ENCODE data around the gene ATOH7. TPM values are rescaled to one million over a fixed set of nuclear protein-coding genes. Genes with fewer than 3 reads are reported as not detected.

The ATOH7 gene
- total RNA-seq, 1 experiment from 2014 or later = 0.54 TPM

- H3K9me3 Mint-ChIP-seq (ENCODE audit: unreplicated experiment) = peaks cover 4% of the 10 kb centered on the region
- H3K27me3 ChIP-seq (replicated peaks; ENCODE audit: control insufficient read depth, insufficient read depth, low read length) = no peaks in the 10 kb centered on the region; the same call in 1 of the 2 replicates
- TF ChIP-seq CTCF (IDR thresholded peaks at IDR 0.05; ENCODE audit: insufficient read depth in 1 of 2, low read depth in 1 of 2, low read length in 1 of 2, severe bottlenecking in 1 of 2, unreplicated experiment in 1 of 2) = no peak
- H3K4me1 ChIP-seq = no peaks in the 10 kb centered on the region
- H3K9me3 ChIP-seq = 0 out of 2 replicates have a peak, but pooled peaks cover under 1% of the 10 kb centered on the region
- ChIA-PET POLR2A (interaction anchor here (0.6 kb wide), 1 partner anchor 630 kb away, joined by 6 read pairs; no protein-coding TSS in a partner anchor), CTCF (interaction anchor here (0.6 to 1.0 kb wide), 2 partner anchors 59 to 609 kb away, joined by 3 read pairs; no protein-coding TSS in a partner anchor)
- BruUV-seq (replicated peaks) = no TSS peak
- H3K36me3 Mint-ChIP-seq (ENCODE audit: insufficient read depth, unreplicated experiment) = no peaks in the 10 kb centered on the region
- no peaks in the 10 kb centered on the region for H3K36me3 ChIP-seq (ENCODE audit: control insufficient read depth, insufficient read depth, low read length)
- no peak overlapping the region for H3K4me3 Mint-ChIP-seq (ENCODE audit: unreplicated experiment)
- no peak overlapping the region for H3K27ac Mint-ChIP-seq (ENCODE audit: unreplicated experiment)
- intact Hi-C loops (cut with micrococcal nuclease; ENCODE audit: unreplicated experiment) = no loop called here
- peaks cover 3% of the 10 kb centered on the region for H3K27me3 Mint-ChIP-seq (ENCODE audit: insufficient read depth, unreplicated experiment)
- peak in 1 of 2 experiments; percentile 27 for DNase-seq
- no peaks in the 10 kb centered on the region for H3K4me1 Mint-ChIP-seq (ENCODE audit: low read depth, unreplicated experiment)
- no peak overlapping the region for H3K4me3 ChIP-seq (ENCODE audit: low read depth, low read length)
Measured at GRCh38 chr10:68271196-68271882, 39.4 kb upstream of the ATOH7 start.

DNA sequence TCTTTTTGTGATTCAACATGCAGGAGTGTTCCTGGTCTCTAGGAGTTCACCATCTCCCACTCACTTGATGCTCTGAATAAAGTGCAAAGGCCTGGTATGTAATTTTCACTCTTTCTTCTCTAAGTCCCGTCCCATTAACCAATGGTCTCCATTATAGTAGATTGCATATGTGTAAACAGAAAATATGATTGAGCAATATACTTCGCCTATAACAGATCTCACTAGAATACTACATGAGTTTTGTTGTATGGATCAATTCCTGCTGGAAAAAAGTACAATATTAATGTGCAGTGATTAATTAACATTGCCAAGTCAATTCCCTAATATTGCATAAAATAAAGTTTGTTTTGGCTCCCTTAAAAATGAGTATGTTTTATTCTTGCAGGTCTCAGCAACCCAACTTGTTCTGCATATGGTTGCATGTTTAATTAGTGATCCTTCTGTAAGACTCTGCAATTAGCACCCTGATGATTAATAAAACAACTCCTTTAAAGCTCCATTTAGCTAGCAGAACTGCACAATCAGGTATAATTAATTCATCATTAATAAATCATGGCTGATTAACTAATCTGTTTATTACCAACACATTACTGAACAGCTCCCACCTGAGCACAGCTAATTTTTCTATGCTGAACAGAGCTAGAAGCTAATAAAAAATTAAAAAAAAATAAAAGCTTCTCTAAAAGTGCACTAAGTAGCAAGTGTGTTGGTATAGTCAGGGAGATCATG, 37.8 kb upstream of the ATOH7 start:
- CTCF ChIA-PET = no interaction called here
- no TSS peak for BruUV-seq (replicated peaks)
- Histone ChIP-seq H3K9me3 (peaks cover 6% of the 10 kb centered on the region; the same call in 1 of the 2 replicates), H3K27me3 (replicated peaks; ENCODE audit: control insufficient read depth, insufficient read depth, low read length) (no peaks in the 10 kb centered on the region; the same call in 1 of the 2 replicates), H3K36me3 (ENCODE audit: control insufficient read depth, insufficient read depth, low read length) (no peaks in the 10 kb centered on the region), H3K4me1 (no peaks in the 10 kb centered on the region), H3K4me3 (ENCODE audit: low read depth, low read length) (no peak overlapping the region)
- H3K36me3 Mint-ChIP-seq (ENCODE audit: insufficient read depth, unreplicated experiment) = no peaks in the 10 kb centered on the region
- intact Hi-C loops (cut with micrococcal nuclease; ENCODE audit: unreplicated experiment) = no loop called here
- H3K27me3 Mint-ChIP-seq (ENCODE audit: insufficient read depth, unreplicated experiment) = peaks cover 3% of the 10 kb centered on the region
- H3K4me3 Mint-ChIP-seq (ENCODE audit: unreplicated experiment) = no peak overlapping the region
- POLR2A ChIA-PET = interaction anchor here (0.6 kb wide), 2 partner anchors 63 to 67 kb away, joined by 4 to 5 read pairs; no protein-coding TSS in a partner anchor
- H3K9me3 Mint-ChIP-seq (ENCODE audit: unreplicated experiment) = peaks cover 3% of the 10 kb centered on the region
- no peak overlapping the region for H3K27ac Mint-ChIP-seq (ENCODE audit: unreplicated experiment)
- DNase-seq = no peak
- no peak for TF ChIP-seq CTCF (IDR thresholded peaks at IDR 0.05; ENCODE audit: insufficient read depth in 1 of 2, low read depth in 1 of 2, low read length in 1 of 2, severe bottlenecking in 1 of 2, unreplicated experiment in 1 of 2)
- H3K4me1 Mint-ChIP-seq (ENCODE audit: low read depth, unreplicated experiment) = no peaks in the 10 kb centered on the region

- Mint-ChIP-seq H3K36me3 (ENCODE audit: insufficient read depth, unreplicated experiment) (no peaks in the 10 kb centered on the region), H3K27ac (ENCODE audit: unreplicated experiment) (no peak overlapping the region), H3K27me3 (ENCODE audit: insufficient read depth, unreplicated experiment) (peaks cover 9% of the 10 kb centered on the region), H3K4me1 (ENCODE audit: low read depth, unreplicated experiment) (no peaks in the 10 kb centered on the region), H3K4me3 (ENCODE audit: unreplicated experiment) (no peak overlapping the region), H3K9me3 (ENCODE audit: unreplicated experiment) (peaks cover 10% of the 10 kb centered on the region)
- Histone ChIP-seq H3K27me3 (replicated peaks; ENCODE audit: control insufficient read depth, insufficient read depth, low read length) (no peaks in the 10 kb centered on the region), H3K4me1 (no peaks in the 10 kb centered on the region), H3K9me3 (peaks cover 6% of the 10 kb centered on the region; the same call in 1 of the 2 replicates), H3K4me3 (ENCODE audit: low read depth, low read length) (no peak overlapping the region), H3K36me3 (ENCODE audit: control insufficient read depth, insufficient read depth, low read length) (no peaks in the 10 kb centered on the region)
- CTCF ChIA-PET = no interaction called here
- no TSS peak for BruUV-seq (replicated peaks)
- TF ChIP-seq CTCF (IDR thresholded peaks at IDR 0.05; ENCODE audit: insufficient read depth in 1 of 2, low read depth in 1 of 2, low read length in 1 of 2, severe bottlenecking in 1 of 2, unreplicated experiment in 1 of 2) = no peak
- no peak for DNase-seq
- intact Hi-C loops (cut with micrococcal nuclease; ENCODE audit: unreplicated experiment) = no loop called here
- POLR2A ChIA-PET = interaction anchor here (0.6 kb wide), 1 partner anchor 110 kb away, joined by 3 read pairs; no protein-coding TSS in a partner anchor
Measured at GRCh38 chr10:68261132-68261856, 29.4 kb upstream of the ATOH7 start.
